Kidney (tissue), 14 donors: ENCODE data around the gene DMWD. TPM values are rescaled to one million over a fixed set of nuclear protein-coding genes. Genes with fewer than 3 reads are reported as not detected.

Source experiments
- DNase-seq, 5 donors: peaks; one replicate each; pipeline ENCODE4 v3.0.0-alpha.2; 2013 to 2020
- FAIRE-seq: peaks from 2 replicates; lab custom pipeline; 2012; peaks lifted over from hg19 to GRCh38; lab: Jason Lieb, UNC
- H3K27ac ChIP-seq, 2 donors: one replicate each; pipeline ENCODE4 v1.7.0; 2013; ENCODE audit warnings: low read depth in 2 of 2, low read length in 2 of 2, inconsistent platforms in 1 of 2
- H3K27me3 ChIP-seq: one replicate; pipeline ENCODE4 v1.7.1; 2013; ENCODE audit warnings: low read length, inconsistent platforms; ENCODE audit not compliant: control insufficient read depth, insufficient read depth
- H3K36me3 ChIP-seq, 3 donors: one replicate each; pipeline versions ENCODE4 v1.7.0 to v1.7.1; 2013; ENCODE audit warnings: low read length in 3 of 3, control low read depth in 1 of 3, inconsistent platforms in 1 of 3; ENCODE audit not compliant: insufficient read depth in 3 of 3, control insufficient read depth in 2 of 3
- H3K4me1 ChIP-seq, 3 donors: one replicate each; pipeline versions ENCODE4 v1.7.0 to v1.7.1; 2013; ENCODE audit warnings: low read length in 3 of 3, inconsistent platforms in 1 of 3, low read depth in 1 of 3; ENCODE audit not compliant: control insufficient read depth in 2 of 3, insufficient read depth in 2 of 3
- H3K4me3 ChIP-seq, 3 donors: one replicate each; pipeline versions ENCODE4 v1.7.0 to v1.8.1; 2013; ENCODE audit warnings: low read length in 3 of 3, control low read depth in 1 of 3, inconsistent platforms in 1 of 3
- H3K9ac ChIP-seq, 3 donors: one replicate each; pipeline versions ENCODE4 v1.7.0 to v1.7.1; 2013; ENCODE audit warnings: low read length in 3 of 3, control low read depth in 1 of 3, inconsistent platforms in 1 of 3
- H3K9me3 ChIP-seq, 3 donors: one replicate each; pipeline versions ENCODE4 v1.7.0 to v1.7.1; 2013; ENCODE audit warnings: low read length in 3 of 3, control low read depth in 1 of 3, inconsistent platforms in 1 of 3; ENCODE audit not compliant: control insufficient read depth in 2 of 3, insufficient read depth in 1 of 3
- intact Hi-C: fragments of 100-400 bp; cut with DNase I; formaldehyde crosslinking; loops from one replicate; pipeline ENCODE4 v1.11.1; 2022
- polyA plus RNA-seq: library from polyadenylated mRNA; stranded (reverse); fragments of 350-450 nt; fragmentation: Illumina TruSeq; extraction: RNeasy Lipid Tissue Mini Kit (QIAGEN cat#74804); gene quantifications from one replicate; pipeline ENCODE4 v1.2.3, GENCODE V29; 2014; ENCODE audit warnings: low read depth, low replicate concordance; ENCODE audit not compliant: insufficient read depth
- total RNA-seq: library from RNA; stranded (reverse); fragmentation: NEBNext Ultra II Directional; extraction: Animal tissue kit (Norgen Biotek cat#: 25700); gene quantifications from one replicate; pipeline ENCODE4 v1.2.1, GENCODE V29; 2021
- TF ChIP-seq, protein P1 (sequence below): IDR thresholded peaks from 3 replicates; pipeline ENCODE4 v1.5.1; 2012; ENCODE audit warnings: mild to moderate bottlenecking, moderate library complexity, borderline replicate concordance; ENCODE audit not compliant: insufficient read depth; ENCODE audit errors: extremely low read depth
- donor health status: control.
- donor health status: control.
- donor health status: control.
- donor health status: control.
- donor health status: control.
- donor health status: DM: yes; HTN: yes; CAD: no.
- donor health status: Normal renal cell carcinoma (clear cell type).

DMWD gene
- total and polyA plus RNA-seq, 2 donors from 2014 or later = 22.2 to 60.9 TPM

DNA sequence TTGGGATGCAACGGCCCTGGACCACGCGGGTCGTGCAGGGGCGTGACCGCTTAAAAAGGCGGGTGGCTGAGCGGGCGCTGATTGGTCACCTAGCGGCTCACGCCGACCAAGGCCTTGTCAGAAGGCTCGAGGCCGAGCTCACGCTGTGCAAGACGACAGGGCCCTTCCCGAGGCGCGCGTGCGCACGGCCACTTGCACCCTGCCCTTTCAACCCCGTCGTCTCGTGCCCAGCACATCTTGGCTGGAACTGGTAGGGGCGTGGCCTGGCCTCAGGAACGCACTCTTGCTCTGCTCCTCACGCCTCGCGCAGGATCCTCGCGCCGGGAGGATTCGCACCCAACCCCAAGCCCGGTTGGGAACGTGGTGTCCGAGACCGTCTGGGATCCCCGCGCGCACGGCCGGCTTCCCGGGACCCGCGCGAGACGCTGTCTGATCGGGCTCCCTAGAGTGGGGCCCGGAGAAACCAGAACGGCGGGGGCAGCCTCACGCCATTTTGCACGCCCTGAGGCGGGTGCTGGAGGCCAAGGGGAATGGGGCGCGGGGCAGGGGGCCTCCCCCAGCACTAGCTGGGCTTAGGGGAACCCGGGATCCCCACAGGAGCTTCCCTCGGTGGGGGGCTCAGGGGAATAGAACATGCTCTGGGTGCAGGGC is 59.4 kb downstream of the DMWD start, which contains the start of gene MEIOSIN:
MEIOSIN (plus strand) TSS at position 280 of the 651 bp plus-strand sequence. CDS start 1,938 bp downstream, outside the sequence.
- H3K27ac ChIP-seq = no peak within 1 kb of the TSS
- peak in 1 of 5 donors; percentile 57 for DNase-seq
- H3K4me1 ChIP-seq = peaks cover 0 to 6% (median 0%) of the 10 kb centered on the region in 3 donors
- H3K9ac ChIP-seq = no peak within 1 kb of the TSS
- no peaks in the 10 kb centered on the region for H3K36me3 ChIP-seq
- intact Hi-C loops = no loop called here
- H3K27me3 ChIP-seq = no peaks in the 10 kb centered on the region
- H3K9me3 ChIP-seq = no peaks in the 10 kb centered on the region
- no peak within 1 kb of the TSS for H3K4me3 ChIP-seq
- TF ChIP-seq, protein P1, sequence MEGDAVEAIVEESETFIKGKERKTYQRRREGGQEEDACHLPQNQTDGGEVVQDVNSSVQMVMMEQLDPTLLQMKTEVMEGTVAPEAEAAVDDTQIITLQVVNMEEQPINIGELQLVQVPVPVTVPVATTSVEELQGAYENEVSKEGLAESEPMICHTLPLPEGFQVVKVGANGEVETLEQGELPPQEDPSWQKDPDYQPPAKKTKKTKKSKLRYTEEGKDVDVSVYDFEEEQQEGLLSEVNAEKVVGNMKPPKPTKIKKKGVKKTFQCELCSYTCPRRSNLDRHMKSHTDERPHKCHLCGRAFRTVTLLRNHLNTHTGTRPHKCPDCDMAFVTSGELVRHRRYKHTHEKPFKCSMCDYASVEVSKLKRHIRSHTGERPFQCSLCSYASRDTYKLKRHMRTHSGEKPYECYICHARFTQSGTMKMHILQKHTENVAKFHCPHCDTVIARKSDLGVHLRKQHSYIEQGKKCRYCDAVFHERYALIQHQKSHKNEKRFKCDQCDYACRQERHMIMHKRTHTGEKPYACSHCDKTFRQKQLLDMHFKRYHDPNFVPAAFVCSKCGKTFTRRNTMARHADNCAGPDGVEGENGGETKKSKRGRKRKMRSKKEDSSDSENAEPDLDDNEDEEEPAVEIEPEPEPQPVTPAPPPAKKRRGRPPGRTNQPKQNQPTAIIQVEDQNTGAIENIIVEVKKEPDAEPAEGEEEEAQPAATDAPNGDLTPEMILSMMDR = no peak
- FAIRE-seq = no peak

Other genes with a start within 250 kb of the DMWD start
- 19.1 TPM for gene OPA3, start 208.0 kb downstream of the DMWD start, total RNA-seq
- gene OPA3, start 208.0 kb downstream of the DMWD start, polyA plus RNA-seq = 8.1 TPM
- gene GPR4, start 190.6 kb downstream of the DMWD start, total RNA-seq = 9.7 TPM
- 6.8 TPM for gene GPR4, start 190.6 kb downstream of the DMWD start, polyA plus RNA-seq
- 93.8 TPM for gene EML2, start 153.4 kb downstream of the DMWD start, total RNA-seq
- gene EML2, start 153.4 kb downstream of the DMWD start, polyA plus RNA-seq = 36.6 TPM
- gene GIPR, start 124.6 kb downstream of the DMWD start, total RNA-seq = 3.3 TPM
- 0.65 TPM for gene GIPR, start 124.6 kb downstream of the DMWD start, polyA plus RNA-seq
- gene SNRPD2, start 100.9 kb downstream of the DMWD start, total RNA-seq = 252 TPM
- gene SNRPD2, start 100.9 kb downstream of the DMWD start, polyA plus RNA-seq = 358 TPM
- 8.0 TPM for gene QPCTL, start 100.2 kb downstream of the DMWD start, total RNA-seq
- gene QPCTL, start 100.2 kb downstream of the DMWD start, polyA plus RNA-seq = 6.8 TPM
- gene FBXO46, start 61.9 kb downstream of the DMWD start, total RNA-seq = 16.6 TPM
- 6.5 TPM for gene FBXO46, start 61.9 kb downstream of the DMWD start, polyA plus RNA-seq
- not detected for gene MEIOSIN, start 59.4 kb downstream of the DMWD start, total RNA-seq
- not detected for gene MEIOSIN, start 59.4 kb downstream of the DMWD start, polyA plus RNA-seq
- gene SIX5, start 23.6 kb downstream of the DMWD start, total RNA-seq = 19.4 TPM
- gene SIX5, start 23.6 kb downstream of the DMWD start, polyA plus RNA-seq = 15.2 TPM
- gene DMPK, start 10.4 kb downstream of the DMWD start, total RNA-seq = 63.0 TPM
- 31.3 TPM for gene DMPK, start 10.4 kb downstream of the DMWD start, polyA plus RNA-seq
- 0.13 TPM for gene RSPH6A, start 22.5 kb upstream of the DMWD start, total RNA-seq
- gene RSPH6A, start 22.5 kb upstream of the DMWD start, polyA plus RNA-seq = not detected
- gene SYMPK, start 70.3 kb upstream of the DMWD start, total RNA-seq = 77.4 TPM
- 61.5 TPM for gene SYMPK, start 70.3 kb upstream of the DMWD start, polyA plus RNA-seq
- 3.7 TPM for gene FOXA3, start 71.5 kb upstream of the DMWD start, total RNA-seq
- 1.8 TPM for gene FOXA3, start 71.5 kb upstream of the DMWD start, polyA plus RNA-seq
- 23.2 TPM for gene IRF2BP1, start 93.3 kb upstream of the DMWD start, total RNA-seq
- gene IRF2BP1, start 93.3 kb upstream of the DMWD start, polyA plus RNA-seq = 18.2 TPM
- gene MYPOP, start 109.8 kb upstream of the DMWD start, total RNA-seq = 6.7 TPM
- 11.7 TPM for gene MYPOP, start 109.8 kb upstream of the DMWD start, polyA plus RNA-seq
- not detected for gene NANOS2, start 121.9 kb upstream of the DMWD start, total RNA-seq
- not detected for gene NANOS2, start 121.9 kb upstream of the DMWD start, polyA plus RNA-seq
- 8.5 TPM for gene NOVA2, start 181.0 kb upstream of the DMWD start, total RNA-seq
- 0.95 TPM for gene NOVA2, start 181.0 kb upstream of the DMWD start, polyA plus RNA-seq
- gene CCDC61, start 202.6 kb upstream of the DMWD start, total RNA-seq = 22.2 TPM
- 17.8 TPM for gene CCDC61, start 202.6 kb upstream of the DMWD start, polyA plus RNA-seq
- gene PGLYRP1, start 230.2 kb upstream of the DMWD start, total RNA-seq = not detected
- not detected for gene PGLYRP1, start 230.2 kb upstream of the DMWD start, polyA plus RNA-seq
- gene IGFL4, start 248.2 kb upstream of the DMWD start, total RNA-seq = not detected
- not detected for gene IGFL4, start 248.2 kb upstream of the DMWD start, polyA plus RNA-seq